T1000 (cell line): ENCODE measurements around the gene C4orf50.

Source experiments
- DNase-seq: peaks from one replicate; lab custom pipeline; 2025; ENCODE audit warnings: mixed read lengths; lab: John Stamatoyannopoulos, UW

Gene C4orf50

GRCh38 chr4:6018331-6018730 is at the start of gene C4orf50:
Gene C4orf50, minus strand, starts transcription at chr4:6018431.
- DNase-seq = no peak

GRCh38 chr4:6065934-6066590 is 47.8 kb upstream of the C4orf50 start:
- DNase-seq = no peak

- no peak for DNase-seq
Measured at GRCh38 chr4:6065166-6065565, 46.9 kb upstream of the C4orf50 start.

- no peak for DNase-seq
Measured at GRCh38 chr4:6064383-6064782, 46.2 kb upstream of the C4orf50 start.

GRCh38 chr4:6063684-6064083 is 45.5 kb upstream of the C4orf50 start:
- no peak for DNase-seq

GRCh38 chr4:6062133-6062532 is 43.9 kb upstream of the C4orf50 start:
- no peak for DNase-seq

GRCh38 chr4:6059375-6059805 is 41.2 kb upstream of the C4orf50 start:
- DNase-seq = no peak

GRCh38 chr4:6058531-6059374 is 40.5 kb upstream of the C4orf50 start:
- DNase-seq = no peak

GRCh38 chr4:6056976-6057766 is 38.9 kb upstream of the C4orf50 start:
- DNase-seq = no peak

GRCh38 chr4:6055436-6055835 is 37.2 kb upstream of the C4orf50 start:
- no peak for DNase-seq

- no peak for DNase-seq
Measured at GRCh38 chr4:6055030-6055429, 36.8 kb upstream of the C4orf50 start.

- DNase-seq = no peak
Measured at GRCh38 chr4:6054162-6054922, 36.1 kb upstream of the C4orf50 start.

- no peak for DNase-seq
Measured at GRCh38 chr4:6052679-6053078, 34.4 kb upstream of the C4orf50 start.

- DNase-seq = no peak
Measured at GRCh38 chr4:6050551-6050950, 32.3 kb upstream of the C4orf50 start.

GRCh38 chr4:6049985-6050384 is 31.8 kb upstream of the C4orf50 start:
- DNase-seq = no peak

GRCh38 chr4:6049278-6049677 is 31.0 kb upstream of the C4orf50 start:
- DNase-seq = no peak

GRCh38 chr4:6048537-6048936 is 30.3 kb upstream of the C4orf50 start:
- DNase-seq = no peak

GRCh38 chr4:6047130-6047673 is 29.0 kb upstream of the C4orf50 start:
- DNase-seq = no peak

- no peak for DNase-seq
Measured at GRCh38 chr4:6046526-6047129, 28.4 kb upstream of the C4orf50 start.

GRCh38 chr4:6044805-6045204 is 26.6 kb upstream of the C4orf50 start:
- no peak for DNase-seq

- DNase-seq = no peak
Measured at GRCh38 chr4:6044276-6044675, 26.0 kb upstream of the C4orf50 start.
